Upper lobe of left lung (tissue), 4 donors: Measurements from ENCODE around the gene DRC7.

Experiments used
- CTCF ChIP-seq, 6 experiments: fragments of 450-650 bp in 4 of 6; fragments of 200-600 bp in 2 of 6; sonication (generic) in 2 of 6; IDR thresholded peaks; one replicate each; pipeline ENCODE4 v1.5.1; 2016 to 2019; ENCODE audit warnings: antibody characterized with exemption in 6 of 6
- POLR2AphosphoS5 ChIP-seq, 2 donors: sonication (generic); formaldehyde crosslinking; IDR thresholded peaks; one replicate each; pipeline ENCODE4 v1.5.1; 2017; ENCODE audit warnings: antibody characterized with exemption in 2 of 2

GRCh38 chr16:57744642-57744903 is 50.0 kb downstream of the DRC7 start:
- TF ChIP-seq CTCF (IDR thresholded peaks at IDR 0.05) (no peak), POLR2AphosphoS5 (IDR thresholded peaks at IDR 0.05) (no peak)
